ENCODE results near the gene CPN2. TPM values are rescaled to one million over a fixed set of nuclear protein-coding genes. Genes with fewer than 3 reads are reported as not detected.

Gene CPN2
- total and polyA plus RNA-seq, 4 donors, result not detected

GRCh38 chr3:194352667-194353246 is 1.6 kb upstream of the CPN2 start:
- TF ChIP-seq CTCF (IDR thresholded peaks at IDR 0.05; ENCODE audit: control extremely low read depth, extremely low read depth), result no peak
- H3K9ac ChIP-seq (ENCODE audit: insufficient read depth in 1 of 2, low read length in 2 of 2), result no peak overlapping the region
- peaks cover 0 to 5% (median 0%) of the 10 kb centered on the region in 5 donors for H3K4me1 ChIP-seq (ENCODE audit: control insufficient read depth in 5 of 5, insufficient read depth in 5 of 5, low read length in 5 of 5)
- H3K9me3 ChIP-seq (ENCODE audit: control insufficient read depth in 4 of 4, insufficient read depth in 3 of 4, low read length in 3 of 4), result peaks cover 0 to 2% (median 0%) of the 10 kb centered on the region in 4 donors
- no peaks in the 10 kb centered on the region for H3K36me3 ChIP-seq (ENCODE audit: control insufficient read depth in 4 of 4, insufficient read depth in 4 of 4, low read length in 4 of 4)
- no peak for DNase-seq
- no peak overlapping the region for H3K27ac ChIP-seq (ENCODE audit: low read depth in 1 of 2, low read length in 1 of 2)
- 86 to 89% methylated on average over 10 of the region's 10 CpGs for WGBS, 2 donors
- H3K4me3 ChIP-seq, result no peak overlapping the region
- H3K27me3 ChIP-seq (ENCODE audit: control insufficient read depth in 3 of 3, insufficient read depth in 3 of 3, low read length in 2 of 3), result no peaks in the 10 kb centered on the region
- ATAC-seq (ENCODE audit: insufficient read depth, low FRiP score), result no peak

GRCh38 chr3:194351952-194352536 is 916 bp upstream of the CPN2 start:
- Histone ChIP-seq H3K36me3 (ENCODE audit: control insufficient read depth in 4 of 4, insufficient read depth in 4 of 4, low read length in 4 of 4) (no peaks in the 10 kb centered on the region), H3K9ac (ENCODE audit: insufficient read depth in 1 of 2, low read length in 2 of 2) (no peak overlapping the region), H3K9me3 (ENCODE audit: control insufficient read depth in 4 of 4, insufficient read depth in 3 of 4, low read length in 3 of 4) (peaks cover 0 to 2% (median 0%) of the 10 kb centered on the region in 4 donors), H3K4me3 (no peak overlapping the region), H3K27me3 (ENCODE audit: control insufficient read depth in 3 of 3, insufficient read depth in 3 of 3, low read length in 2 of 3) (no peaks in the 10 kb centered on the region), H3K27ac (ENCODE audit: low read depth in 1 of 2, low read length in 1 of 2) (no peak overlapping the region), H3K4me1 (ENCODE audit: control insufficient read depth in 5 of 5, insufficient read depth in 5 of 5, low read length in 5 of 5) (peaks cover 0 to 5% (median 0%) of the 10 kb centered on the region in 5 donors)
- TF ChIP-seq CTCF (IDR thresholded peaks at IDR 0.05; ENCODE audit: control extremely low read depth, extremely low read depth), result no peak
- WGBS, 2 donors, result 90 to 96% methylated on average over 14 of the region's 14 CpGs
- DNase-seq (no peak), ATAC-seq (ENCODE audit: insufficient read depth, low FRiP score) (no peak)

DNA sequence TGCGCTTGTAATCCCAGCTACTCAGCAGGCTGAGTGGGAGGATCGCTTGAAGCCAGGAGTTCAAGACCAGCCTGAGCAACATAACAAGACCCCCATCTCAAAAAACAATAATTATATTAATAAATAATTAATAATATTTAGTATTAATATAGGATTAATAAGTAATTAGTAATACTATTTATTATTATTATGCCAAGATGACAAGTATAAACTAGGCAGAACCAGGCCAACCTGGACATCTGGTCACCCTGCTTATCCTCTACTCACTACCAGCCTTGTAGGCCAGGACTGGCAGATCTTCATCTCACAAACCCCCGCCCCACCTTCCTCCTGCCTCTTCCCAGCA is 429 bp downstream of the CPN2 start:
- H3K9ac ChIP-seq (ENCODE audit: insufficient read depth in 1 of 2, low read length in 2 of 2), result no peak overlapping the region
- no peak for TF ChIP-seq CTCF (IDR thresholded peaks at IDR 0.05; ENCODE audit: control extremely low read depth, extremely low read depth)
- no peak overlapping the region for H3K4me3 ChIP-seq
- ATAC-seq (ENCODE audit: insufficient read depth, low FRiP score) (no peak), DNase-seq (no peak)
- WGBS, 2 donors, result 86 to 89% methylated on average over 3 of the region's 3 CpGs
- no peaks in the 10 kb centered on the region for H3K27me3 ChIP-seq (ENCODE audit: control insufficient read depth in 3 of 3, insufficient read depth in 3 of 3, low read length in 2 of 3)
- H3K9me3 ChIP-seq (ENCODE audit: control insufficient read depth in 4 of 4, insufficient read depth in 3 of 4, low read length in 3 of 4), result peaks cover 0 to 2% (median 0%) of the 10 kb centered on the region in 4 donors
- peaks cover 0 to 5% (median 0%) of the 10 kb centered on the region in 5 donors for H3K4me1 ChIP-seq (ENCODE audit: control insufficient read depth in 5 of 5, insufficient read depth in 5 of 5, low read length in 5 of 5)
- no peak overlapping the region for H3K27ac ChIP-seq (ENCODE audit: low read depth in 1 of 2, low read length in 1 of 2)
- no peaks in the 10 kb centered on the region for H3K36me3 ChIP-seq (ENCODE audit: control insufficient read depth in 4 of 4, insufficient read depth in 4 of 4, low read length in 4 of 4)

Measured in lung (tissue), 12 donors.